ENCODE measurements around the gene MICAL2. TPM values are rescaled to one million over a fixed set of nuclear protein-coding genes. Genes with fewer than 3 reads are reported as not detected.

The MICAL2 gene
- total RNA-seq, 1 experiment from 2014 or later: 37.4 TPM

GRCh38 chr11:12246147-12246546 is 135.8 kb downstream of the MICAL2 start:
- no peak for DNase-seq (ENCODE audit: low read depth, low spot score)
- BruUV-seq (replicated peaks): no TSS peak
- Histone ChIP-seq H3K79me2 (ENCODE audit: insufficient read depth, low read length) (no peaks in the 10 kb centered on the region), H4K20me1 (ENCODE audit: insufficient read depth) (no peaks in the 10 kb centered on the region), H3K36me3 (ENCODE audit: control insufficient read depth in 1 of 2, insufficient read depth in 2 of 2, low read length in 2 of 2) (no peaks in the 10 kb centered on the region; a peak in 1 of 4 replicates), H3K4me3 (replicated peaks in 1 of 2; ENCODE audit: low read depth in 1 of 2, low read length in 2 of 2) (no peak overlapping the region), H3K9me3 (ENCODE audit: control insufficient read depth in 1 of 2, insufficient read depth in 1 of 2, low read depth in 1 of 2, low read length in 2 of 2) (no peaks in the 10 kb centered on the region), H3K4me1 (ENCODE audit: control insufficient read depth in 1 of 2, insufficient read depth in 2 of 2, low read length in 2 of 2) (peaks cover 11 to 13% of the 10 kb centered on the region in 2 experiments; a peak in 3 of 4 replicates), H3K9me2 (ENCODE audit: insufficient read depth) (no peaks in the 10 kb centered on the region), H3K4me2 (ENCODE audit: low read length) (no peak overlapping the region), H3K9ac (ENCODE audit: low read length) (no peak overlapping the region), H3K27ac (ENCODE audit: low read depth, low read length) (no peak overlapping the region), H2AFZ (ENCODE audit: low read depth, low read length, poor library complexity, severe bottlenecking) (no peak overlapping the region), H3K27me3 (ENCODE audit: insufficient read depth, low read length) (no peaks in the 10 kb centered on the region)
- CTCF ChIA-PET: interaction anchor here (1.9 kb wide), 1 partner anchor 11 kb away, joined by 5 read pairs; no protein-coding TSS in a partner anchor
- intact Hi-C loops (cut with micrococcal nuclease): no loop called here
- POLR2A ChIA-PET: no interaction called here
- TF ChIP-seq ZNF274 (IDR thresholded peaks at IDR 0.05; ENCODE audit: low read depth, low read length) (no peak), SIN3A (IDR thresholded peaks at IDR 0.05; ENCODE audit: low read depth) (no peak), SP1 (IDR thresholded peaks at IDR 0.05; ENCODE audit: low read depth) (no peak), CEBPB (IDR thresholded peaks at IDR 0.05; ENCODE audit: low read depth) (no peak), ATF3 (IDR thresholded peaks at IDR 0.05) (no peak), TCF7L2 (IDR thresholded peaks at IDR 0.05; ENCODE audit: borderline replicate concordance, extremely low read depth, insufficient read depth, insufficient read length) (no peak), SRF (IDR thresholded peaks at IDR 0.05; ENCODE audit: low read depth) (no peak), REST (IDR thresholded peaks at IDR 0.05; ENCODE audit: low read depth) (no peak), CBX3 (IDR thresholded peaks at IDR 0.05; ENCODE audit: low read depth) (no peak), ZFX (IDR thresholded peaks at IDR 0.05) (no peak), FOSL1 (IDR thresholded peaks at IDR 0.05; ENCODE audit: low read depth) (no peak), JUND (IDR thresholded peaks at IDR 0.05) (no peak), POLR2AphosphoS5 (IDR thresholded peaks at IDR 0.05; ENCODE audit: low read depth, low read length) (no peak), ZBTB33 (IDR thresholded peaks at IDR 0.05; ENCODE audit: extremely low read depth, insufficient replicate concordance, low read length) (no peak), EZH2phosphoT487 (IDR thresholded peaks at IDR 0.05; ENCODE audit: borderline replicate concordance) (no peak), POLR2A (IDR thresholded peaks at IDR 0.05; ENCODE audit: borderline replicate concordance, extremely low read depth, insufficient read depth, insufficient read length) (no peak), EGR1 (IDR thresholded peaks at IDR 0.05; ENCODE audit: low read depth) (no peak), CTCF (IDR thresholded peaks at IDR 0.05 in 2 of 3, conservative IDR thresholded peaks at IDR 0.05 in 1 of 3; ENCODE audit: borderline replicate concordance in 1 of 3, insufficient read depth in 1 of 3, low read depth in 2 of 3, low read length in 2 of 3) (no peak)
- no peak for ATAC-seq
- RAD21 ChIA-PET (ENCODE audit: low non-redundant PET in 1 of 2, low total read pairs in 2 of 2, uncharacterized antibody in 2 of 2, unreplicated experiment in 2 of 2): no interaction called here

All from HCT116 (cell line).